Epithelial cell of prostate (primary cell): Measurements from ENCODE around the gene BOC.

Experiments
- DNase-seq: peaks from one replicate; pipeline ENCODE4 v3.0.0-alpha.2; 2011; ENCODE audit warnings: low read depth, low spot score
- H3K27ac ChIP-seq: fragments of 450-650 bp; 2 replicates; pipeline ENCODE4 v1.5.1; 2017; ENCODE audit warnings: mild to moderate bottlenecking

The BOC gene

GRCh38 chr3:113247675-113248458 is 36.5 kb downstream of the BOC start:
- DNase-seq = no peak

GRCh38 chr3:113249111-113249510 is 37.8 kb downstream of the BOC start:
- H3K27ac ChIP-seq = no peak overlapping the region
- peak; percentile 33 for DNase-seq

More at GRCh38 chr3:113247675-113248458, 36.5 kb downstream of the BOC start:
- H3K27ac ChIP-seq = no peak overlapping the region

GRCh38 chr3:113249601-113250000 is 38.2 kb downstream of the BOC start:
- no peak for DNase-seq
- H3K27ac ChIP-seq = no peak overlapping the region

GRCh38 chr3:113250566-113250965 is 39.2 kb downstream of the BOC start:
- no peak overlapping the region for H3K27ac ChIP-seq
- DNase-seq = no peak

GRCh38 chr3:113251817-113252216 is 40.5 kb downstream of the BOC start:
- H3K27ac ChIP-seq = no peak overlapping the region
- DNase-seq = no peak

- DNase-seq = no peak
- H3K27ac ChIP-seq = no peak overlapping the region
Measured at GRCh38 chr3:113252553-113252952, 41.2 kb downstream of the BOC start.

- no peak overlapping the region for H3K27ac ChIP-seq
- DNase-seq = no peak
Measured at GRCh38 chr3:113253702-113254101, 42.3 kb downstream of the BOC start.

GRCh38 chr3:113254171-113254947 is 43.0 kb downstream of the BOC start:
- no peak for DNase-seq
- no peak overlapping the region for H3K27ac ChIP-seq

GRCh38 chr3:113255100-113255853 is 43.9 kb downstream of the BOC start:
- no peak overlapping the region for H3K27ac ChIP-seq
- no peak for DNase-seq

- no peak overlapping the region for H3K27ac ChIP-seq
- no peak for DNase-seq
Measured at GRCh38 chr3:113255854-113256615, 44.7 kb downstream of the BOC start.

- no peak overlapping the region for H3K27ac ChIP-seq
- DNase-seq = no peak
Measured at GRCh38 chr3:113258361-113258760, 47.0 kb downstream of the BOC start.

- no peak overlapping the region for H3K27ac ChIP-seq
- DNase-seq = no peak
Measured at GRCh38 chr3:113259196-113259595, 47.8 kb downstream of the BOC start.

GRCh38 chr3:113261063-113261625 is 49.8 kb downstream of the BOC start:
- DNase-seq = no peak
- no peak overlapping the region for H3K27ac ChIP-seq

- DNase-seq = no peak
Measured at GRCh38 chr3:113261626-113262303, 50.4 kb downstream of the BOC start.

GRCh38 chr3:113262304-113262665 is 50.9 kb downstream of the BOC start:
- no peak for DNase-seq
- no peak overlapping the region for H3K27ac ChIP-seq

More at GRCh38 chr3:113261626-113262303, 50.4 kb downstream of the BOC start:
- no peak overlapping the region for H3K27ac ChIP-seq

- DNase-seq = no peak
- no peak overlapping the region for H3K27ac ChIP-seq
Measured at GRCh38 chr3:113263020-113263419, 51.7 kb downstream of the BOC start.

- no peak overlapping the region for H3K27ac ChIP-seq
- DNase-seq = no peak
Measured at GRCh38 chr3:113263778-113264177, 52.4 kb downstream of the BOC start.

GRCh38 chr3:113264283-113265131 is 53.1 kb downstream of the BOC start:
- no peak for DNase-seq
- no peak overlapping the region for H3K27ac ChIP-seq
